Activated T-cell treated with anti-CD3 and anti-CD28 coated beads for 1 hour (primary cell): ENCODE data around the gene PPIG.
A peak's percentile ranks its signal among the peaks of the same experiment; 100 is the strongest.
"Not testable (repeated sequence)": the region's sequence is repeated elsewhere in the genome, so short reads cannot be mapped to it uniquely, and the experiment has no call there.

ENCODE experiments used
- DNase-seq: peaks from one replicate; pipeline ENCODE4 v3.0.0-alpha.2; 2020; ENCODE audit warnings: low read depth

PPIG gene

GRCh38 chr2:169584005-169584877 is at the start of gene PPIG:
TSS of gene PPIG (plus strand) at chr2:169584351. CDS start at chr2:169604042, 19,691 bp downstream.
- peak; percentile 75 for DNase-seq

GRCh38 chr2:169539460-169539859 is 44.7 kb upstream of the PPIG start:
- DNase-seq: not testable (repeated sequence)

GRCh38 chr2:169540146-169540545 is 44.0 kb upstream of the PPIG start:
- no peak for DNase-seq

GRCh38 chr2:169542433-169542832 is 41.7 kb upstream of the PPIG start:
- no peak for DNase-seq

DNA sequence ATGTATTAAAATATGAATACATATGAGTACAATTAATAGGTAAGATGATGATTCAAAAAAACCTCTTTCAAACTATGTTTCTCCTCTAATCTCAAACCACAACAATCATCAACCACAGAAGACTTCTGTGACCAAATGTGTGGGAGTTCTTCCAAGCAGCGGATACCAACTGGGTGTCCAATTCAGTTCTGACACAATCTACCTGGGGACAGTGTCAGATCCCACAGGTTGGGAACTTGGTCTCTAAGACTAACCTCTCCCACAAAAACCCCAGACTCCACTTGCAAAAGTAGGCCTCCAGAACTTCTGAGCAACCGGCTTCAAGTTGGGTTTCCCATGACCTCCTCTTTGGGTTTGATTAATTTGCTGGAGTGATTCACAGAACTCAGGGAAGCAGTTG is 37.4 kb upstream of the PPIG start:
- DNase-seq: no peak

GRCh38 chr2:169561364-169561763 is 22.8 kb upstream of the PPIG start:
- DNase-seq: no peak

DNA sequence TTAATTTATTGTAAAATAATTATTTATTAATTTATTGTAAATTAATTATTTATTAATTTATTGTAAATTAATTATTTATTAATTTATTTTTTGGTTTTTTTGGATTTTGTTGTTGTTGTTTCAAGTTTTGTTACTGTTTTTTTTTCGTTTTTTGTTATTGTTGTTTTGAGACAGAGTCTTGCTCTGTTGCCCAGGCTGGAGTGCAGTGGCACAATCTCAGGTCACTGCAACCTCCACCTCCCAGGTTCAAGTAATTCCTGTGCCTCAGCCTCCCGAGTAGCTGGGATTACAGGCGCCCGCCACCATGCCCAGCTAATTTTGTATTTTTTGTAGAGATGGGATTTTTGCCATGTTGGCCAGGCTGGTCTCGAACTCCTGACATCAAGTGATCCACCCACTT is 22.1 kb upstream of the PPIG start:
- DNase-seq: not testable (repeated sequence)

- DNase-seq: no peak
These were observed 21.6 kb upstream of the PPIG start for GRCh38 chr2:169562519-169562918.

GRCh38 chr2:169565686-169566085 is 18.5 kb upstream of the PPIG start:
- DNase-seq: no peak

- no peak for DNase-seq
These were observed 14.2 kb upstream of the PPIG start for GRCh38 chr2:169569948-169570347.

- DNase-seq: not testable (repeated sequence)
These were observed 13.4 kb upstream of the PPIG start for GRCh38 chr2:169570752-169571151.

DNA sequence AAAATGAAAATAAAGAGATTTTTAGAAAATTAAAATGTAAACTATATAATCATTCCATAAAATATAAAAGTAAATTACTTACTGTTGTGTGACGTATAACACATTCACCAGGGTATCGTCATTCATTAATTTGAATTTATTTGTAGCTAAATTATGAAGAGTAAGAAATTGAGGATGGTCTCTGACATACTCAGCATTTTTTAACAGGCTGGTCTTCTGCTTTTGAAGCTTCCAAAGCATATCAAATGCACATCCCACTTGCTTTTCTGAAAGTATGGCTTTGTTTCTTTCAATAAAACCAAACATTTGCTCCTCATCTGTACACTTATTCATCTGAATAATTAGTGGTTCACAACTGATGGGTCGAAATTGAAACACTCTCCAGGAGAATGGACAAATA is 12.6 kb upstream of the PPIG start:
- no peak for DNase-seq

- no peak for DNase-seq
These were observed 12.0 kb upstream of the PPIG start for GRCh38 chr2:169572189-169572588.

DNA sequence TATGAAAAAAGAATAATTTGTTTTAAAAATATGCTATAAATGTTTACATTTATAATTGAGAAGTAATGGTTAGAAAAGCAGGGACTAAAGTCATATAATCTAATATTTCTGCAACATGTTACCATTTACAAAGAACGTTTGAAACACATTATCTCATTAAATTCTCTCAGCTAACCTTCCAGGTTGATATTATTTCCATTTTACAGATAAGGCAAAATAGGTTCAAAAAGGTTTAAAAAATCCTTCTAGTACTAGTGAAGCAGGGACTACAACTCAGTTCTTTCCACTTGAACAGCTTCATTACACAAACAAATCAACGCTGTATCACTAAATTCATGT is 11.4 kb upstream of the PPIG start:
- no peak for DNase-seq

GRCh38 chr2:169573160-169573973 is 10.8 kb upstream of the PPIG start, which contains the start of gene FASTKD1:
TSS of gene FASTKD1 (minus strand) at chr2:169573865. CDS start at chr2:169572029, 1,836 bp downstream.
- peak; percentile 77 for DNase-seq

- DNase-seq: no peak
These were observed 10.2 kb upstream of the PPIG start for GRCh38 chr2:169573974-169574299.

GRCh38 chr2:169574539-169574938 is 9.6 kb upstream of the PPIG start:
- DNase-seq: not testable (repeated sequence)

DNA sequence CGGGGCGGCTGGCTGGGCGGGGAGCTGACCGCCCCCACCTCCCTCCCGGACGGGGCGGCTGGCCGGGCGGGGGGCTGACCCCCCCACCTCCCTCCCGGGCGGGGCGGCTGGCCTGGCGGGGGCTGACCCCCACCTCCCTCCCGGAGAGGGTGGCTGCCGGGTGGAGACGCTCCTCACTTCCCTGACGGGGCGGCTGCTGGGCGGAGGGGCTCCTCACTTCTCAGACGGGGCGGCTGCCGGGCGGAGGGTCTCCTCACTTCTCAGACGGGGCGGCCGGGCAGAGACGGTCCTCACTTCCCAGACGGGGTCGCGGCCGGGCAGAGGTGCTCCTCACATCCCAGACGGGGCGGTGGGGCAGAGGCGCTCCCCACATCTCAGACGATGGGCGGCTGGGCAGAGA is 8.9 kb upstream of the PPIG start:
- DNase-seq: not testable (repeated sequence)

DNA sequence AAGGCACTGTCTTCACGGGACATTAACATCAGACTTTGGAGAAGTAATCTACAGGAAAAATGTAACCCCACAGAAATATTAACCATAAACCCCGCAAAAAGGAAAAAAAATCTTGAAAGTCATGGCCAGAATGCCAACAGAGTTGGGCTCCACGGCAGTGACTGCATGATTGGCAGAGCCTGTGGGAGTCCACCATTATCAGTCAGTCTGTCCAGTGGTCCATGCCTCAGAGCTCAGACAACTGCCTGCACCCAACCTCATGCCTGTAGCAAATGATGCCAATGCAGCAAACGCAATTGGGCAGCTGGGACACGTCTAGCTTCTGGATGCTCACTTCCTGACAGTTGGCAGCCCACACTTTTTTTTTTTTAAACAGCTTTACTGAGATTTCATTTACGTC is 5.1 kb upstream of the PPIG start:
- DNase-seq: no peak

- not testable (repeated sequence) for DNase-seq
These were observed 1.4 kb upstream of the PPIG start for GRCh38 chr2:169582552-169583266.

- no peak for DNase-seq
These were observed 633 bp upstream of the PPIG start for GRCh38 chr2:169583518-169583917.

GRCh38 chr2:169585673-169586072 is 1.5 kb downstream of the PPIG start:
- DNase-seq: no peak

DNA sequence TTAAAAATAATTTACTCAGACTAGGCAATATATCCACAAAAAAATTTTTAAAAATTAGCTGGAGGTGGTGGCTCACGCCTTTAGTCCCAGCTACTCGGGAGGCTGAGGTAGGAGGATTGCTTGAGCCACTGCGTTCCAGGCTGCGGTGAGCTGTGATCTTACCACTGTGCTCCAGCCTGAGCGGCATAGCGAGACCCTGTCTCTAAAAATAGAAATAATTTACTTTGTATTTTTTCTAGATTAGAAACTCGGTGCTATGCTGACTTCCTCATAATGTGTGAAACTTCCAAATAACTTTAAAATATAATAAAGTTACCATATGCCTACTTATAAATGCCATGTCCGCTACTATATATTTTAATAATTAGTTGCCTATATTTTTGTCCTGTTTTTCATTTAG is 6.7 kb downstream of the PPIG start:
- no peak for DNase-seq
